Upper lobe of left lung (tissue), 6 donors: ENCODE data around the gene CNOT11. TPM values are rescaled to one million over a fixed set of nuclear protein-coding genes. Genes with fewer than 3 reads are reported as not detected.

ENCODE experiments used
- ATAC-seq, 2 donors: fragments of 200-7000 bp; cut with Tn5 transposase; one replicate each; pipeline ENCODE4 v1.9.1; 2022; ENCODE audit warnings: mild to moderate bottlenecking in 2 of 2, moderate library complexity in 2 of 2; ENCODE audit not compliant: low FRiP score in 2 of 2
- DNase-seq, 2 donors: peaks; one replicate each; pipeline ENCODE4 v3.0.0-alpha.2; 2019 to 2020
- H3K27ac ChIP-seq, 4 donors: fragments of 200-600 bp; sonication (generic); one replicate each; pipeline ENCODE4 v1.5.1; 2016 to 2019
- H3K27me3 ChIP-seq, 4 donors: fragments of 200-600 bp; sonication (generic); one replicate each; pipeline ENCODE4 v1.5.1; 2017 to 2019
- H3K36me3 ChIP-seq, 4 donors: fragments of 200-600 bp; sonication (generic); one replicate each; pipeline ENCODE4 v1.5.1; 2016 to 2019
- H3K4me1 ChIP-seq, 4 donors: fragments of 200-600 bp; sonication (generic); one replicate each; pipeline ENCODE4 v1.5.1; 2018 to 2019
- H3K4me3 ChIP-seq, 4 donors: fragments of 200-600 bp; sonication (generic); one replicate each; pipeline ENCODE4 v1.5.1; 2017 to 2019; ENCODE audit warnings: mild to moderate bottlenecking in 2 of 4, moderate library complexity in 1 of 4
- H3K9me3 ChIP-seq, 4 donors: fragments of 200-600 bp; sonication (generic); one replicate each; pipeline ENCODE4 v1.5.1; 2018 to 2019
- EP300 ChIP-seq, 4 donors: sonication (generic); formaldehyde crosslinking; IDR thresholded peaks; one replicate each; pipeline ENCODE4 v1.5.1; 2017; ENCODE audit warnings: antibody characterized with exemption in 4 of 4, control low read depth in 2 of 4
- POLR2A ChIP-seq, 4 donors: fragments of 450-650 bp; IDR thresholded peaks; one replicate each; pipeline ENCODE4 v1.5.1; 2016 to 2017; ENCODE audit warnings: antibody characterized with exemption in 4 of 4, mild to moderate bottlenecking in 2 of 4
- POLR2AphosphoS5 ChIP-seq, 2 donors: sonication (generic); formaldehyde crosslinking; IDR thresholded peaks; one replicate each; pipeline ENCODE4 v1.5.1; 2017; ENCODE audit warnings: antibody characterized with exemption in 2 of 2
- WGBS, 2 donors: methylation state at CpG; one replicate each; pipeline ENCODE4 v1.1.5; 2017 to 2018; 5-methylcytosine and 5-hydroxymethylcytosine counted together
- total RNA-seq, 6 donors: library from RNA; depleted of rRNA in 4 of 6; stranded (reverse); fragments of >200 nt in 4 of 6; gene quantifications; one replicate each; pipeline versions ENCODE4 v1.1.0 to v1.2.1, GENCODE V29; 2016 to 2021
- TF ChIP-seq, protein P1 (sequence below), 6 experiments: fragments of 450-650 bp in 4 of 6; fragments of 200-600 bp in 2 of 6; sonication (generic) in 2 of 6; IDR thresholded peaks; one replicate each; pipeline ENCODE4 v1.5.1; 2016 to 2019; ENCODE audit warnings: antibody characterized with exemption in 6 of 6
- donor health status: DM: no; HTN: no; CAD: no; lungs with moderate emphysema.
- donor health status: DM: no; HTN: yes; CAD: no; lungs with severe emphysema.

CNOT11 gene
- total RNA-seq, 6 donors from 2014 or later = 15.9 to 49.1 (median 30.4) TPM

DNA sequence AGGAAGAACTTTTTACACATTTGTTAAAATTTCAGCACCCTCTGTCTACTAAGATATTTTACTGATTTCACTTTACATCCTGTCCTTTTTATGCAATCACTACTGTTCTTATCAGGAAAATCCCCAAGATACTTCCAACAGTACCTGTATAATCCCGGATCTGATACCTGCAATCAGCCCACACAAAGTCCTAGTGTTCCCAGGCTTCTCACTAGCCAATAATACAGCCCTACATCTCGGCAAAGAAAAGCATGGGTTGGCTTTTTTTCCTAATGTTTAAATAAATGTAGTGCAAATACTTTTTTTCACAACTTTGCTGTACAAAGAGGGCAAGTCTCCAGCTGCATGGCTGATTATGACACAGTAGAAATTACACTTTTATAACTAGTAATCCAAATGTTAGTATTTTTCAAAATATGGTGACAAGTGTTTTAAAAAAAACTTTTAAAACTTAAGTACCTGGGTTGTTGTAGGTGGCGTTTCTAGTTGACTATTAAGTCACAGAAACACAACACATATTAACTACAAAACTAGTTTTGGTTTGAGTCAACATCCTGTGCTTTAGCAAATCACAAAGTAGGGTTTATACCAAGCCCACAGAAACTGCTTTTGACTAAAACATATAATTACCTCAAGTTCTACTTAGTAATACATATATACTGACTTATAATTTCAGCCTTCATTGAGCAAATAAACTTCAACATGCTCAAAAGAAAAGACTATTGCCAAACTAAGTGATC is 19.5 kb downstream of the CNOT11 start:
- Histone ChIP-seq H3K27me3 (no peaks in the 10 kb centered on the region), H3K4me1 (peaks cover 0 to 9% (median under 1%) of the 10 kb centered on the region in 4 donors), H3K9me3 (no peaks in the 10 kb centered on the region), H3K36me3 (peaks cover 20 to 84% (median 44%) of the 10 kb centered on the region in 4 donors), H3K4me3 (no peak overlapping the region), H3K27ac (no peak overlapping the region)
- no peak for DNase-seq
- TF ChIP-seq EP300 (IDR thresholded peaks at IDR 0.05) (no peak), POLR2AphosphoS5 (IDR thresholded peaks at IDR 0.05) (no peak), POLR2A (IDR thresholded peaks at IDR 0.05) (no peak)
- TF ChIP-seq, protein P1, sequence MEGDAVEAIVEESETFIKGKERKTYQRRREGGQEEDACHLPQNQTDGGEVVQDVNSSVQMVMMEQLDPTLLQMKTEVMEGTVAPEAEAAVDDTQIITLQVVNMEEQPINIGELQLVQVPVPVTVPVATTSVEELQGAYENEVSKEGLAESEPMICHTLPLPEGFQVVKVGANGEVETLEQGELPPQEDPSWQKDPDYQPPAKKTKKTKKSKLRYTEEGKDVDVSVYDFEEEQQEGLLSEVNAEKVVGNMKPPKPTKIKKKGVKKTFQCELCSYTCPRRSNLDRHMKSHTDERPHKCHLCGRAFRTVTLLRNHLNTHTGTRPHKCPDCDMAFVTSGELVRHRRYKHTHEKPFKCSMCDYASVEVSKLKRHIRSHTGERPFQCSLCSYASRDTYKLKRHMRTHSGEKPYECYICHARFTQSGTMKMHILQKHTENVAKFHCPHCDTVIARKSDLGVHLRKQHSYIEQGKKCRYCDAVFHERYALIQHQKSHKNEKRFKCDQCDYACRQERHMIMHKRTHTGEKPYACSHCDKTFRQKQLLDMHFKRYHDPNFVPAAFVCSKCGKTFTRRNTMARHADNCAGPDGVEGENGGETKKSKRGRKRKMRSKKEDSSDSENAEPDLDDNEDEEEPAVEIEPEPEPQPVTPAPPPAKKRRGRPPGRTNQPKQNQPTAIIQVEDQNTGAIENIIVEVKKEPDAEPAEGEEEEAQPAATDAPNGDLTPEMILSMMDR (IDR thresholded peaks at IDR 0.05) = no peak
- WGBS, 2 donors = 50 to 72% methylated on average over 3 of the region's 3 CpGs
- ATAC-seq = no peak

DNA sequence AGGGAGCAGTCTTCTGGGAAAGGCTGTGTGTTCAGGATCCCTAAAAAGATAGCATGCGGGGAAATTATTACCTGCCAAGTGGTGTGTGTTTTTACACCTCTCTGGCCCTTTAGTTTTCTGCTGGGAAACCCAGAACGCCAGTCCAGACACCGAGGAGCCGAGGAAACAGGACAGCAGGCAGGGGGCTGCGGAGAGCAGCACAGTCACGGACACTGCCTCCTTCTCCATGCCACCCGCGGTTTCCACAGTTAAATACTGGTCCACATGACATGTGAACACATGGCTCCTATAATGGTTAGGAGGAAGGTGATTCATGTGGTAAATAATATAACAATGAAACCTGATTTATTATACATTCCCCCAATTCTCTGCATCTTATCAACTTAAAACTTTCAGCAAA is 20.4 kb downstream of the CNOT11 start:
- Histone ChIP-seq H3K9me3 (no peaks in the 10 kb centered on the region), H3K4me1 (peaks cover 0 to 13% (median 2%) of the 10 kb centered on the region in 4 donors), H3K4me3 (no peak overlapping the region), H3K36me3 (peaks cover 24 to 77% (median 40%) of the 10 kb centered on the region in 4 donors), H3K27me3 (no peaks in the 10 kb centered on the region), H3K27ac (no peak overlapping the region)
- WGBS, 2 donors = 73 to 90% methylated on average over 8 of the region's 8 CpGs
- DNase-seq = no peak
- TF ChIP-seq POLR2A (IDR thresholded peaks at IDR 0.05) (no peak), POLR2AphosphoS5 (IDR thresholded peaks at IDR 0.05) (no peak), EP300 (IDR thresholded peaks at IDR 0.05) (no peak)
- TF ChIP-seq, protein P1 (IDR thresholded peaks at IDR 0.05) = no peak
- ATAC-seq = no peak

DNA sequence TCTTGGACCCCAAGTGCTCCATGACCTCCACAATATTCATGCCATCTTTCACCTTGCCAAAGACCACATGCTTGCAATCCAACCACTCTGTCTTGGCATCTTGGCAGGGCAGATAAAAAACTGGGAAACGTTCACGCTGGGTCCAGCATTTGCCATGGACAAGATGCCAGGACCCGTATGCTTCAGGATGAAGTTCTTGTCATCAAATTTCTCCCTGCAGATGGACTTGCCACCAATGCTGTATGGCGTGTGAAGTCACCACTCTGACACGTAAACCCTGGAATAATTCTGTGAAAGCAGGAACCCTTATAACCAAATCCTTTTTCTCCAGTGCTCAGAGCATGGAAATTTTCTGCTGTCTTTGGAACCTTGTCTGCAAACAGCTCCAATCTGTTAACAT is 21.5 kb downstream of the CNOT11 start:
- WGBS, 2 donors = 91 to 96% methylated on average over 5 of the region's 5 CpGs
- Histone ChIP-seq H3K27ac (no peak overlapping the region), H3K36me3 (peaks cover 16 to 75% (median 41%) of the 10 kb centered on the region in 4 donors), H3K4me1 (peaks cover 0 to 13% (median 5%) of the 10 kb centered on the region in 4 donors), H3K9me3 (no peaks in the 10 kb centered on the region), H3K27me3 (no peaks in the 10 kb centered on the region), H3K4me3 (no peak overlapping the region)
- no peak for ATAC-seq
- DNase-seq = no peak
- TF ChIP-seq POLR2A (IDR thresholded peaks at IDR 0.05) (no peak), POLR2AphosphoS5 (IDR thresholded peaks at IDR 0.05) (peak in 1 of 2 donors; percentile 10)

DNA sequence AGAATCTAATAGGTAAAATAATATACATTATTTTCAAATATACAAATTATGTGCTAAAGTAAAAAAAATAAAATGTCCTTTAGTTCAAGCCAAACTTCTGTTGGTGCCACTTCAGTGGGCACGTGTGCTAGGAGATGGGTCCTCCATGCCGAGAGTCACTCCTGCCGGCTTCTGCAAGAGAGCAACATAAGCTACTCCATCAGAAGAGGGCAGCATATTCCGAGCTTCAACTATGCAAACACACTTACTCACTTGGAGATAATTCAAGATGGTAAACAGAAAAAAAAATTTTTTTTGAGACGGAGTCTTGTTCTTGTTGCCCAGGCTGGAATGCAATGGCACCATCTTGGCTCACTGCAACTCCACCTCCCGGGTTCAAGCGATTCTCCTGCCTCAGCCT is 24.4 kb downstream of the CNOT11 start:
- peaks cover 0 to 13% (median 5%) of the 10 kb centered on the region in 4 donors for H3K4me1 ChIP-seq
- DNase-seq (peak in 1 of 2 donors; percentile 77), ATAC-seq (peak; percentile 46 to 80)
- TF ChIP-seq, protein P1 (IDR thresholded peaks at IDR 0.05) = peak in 2 of 6 experiments; percentile 22 to 30
- TF ChIP-seq POLR2AphosphoS5 (IDR thresholded peaks at IDR 0.05) = no peak
- no peak for TF ChIP-seq EP300 (IDR thresholded peaks at IDR 0.05)
- TF ChIP-seq POLR2A (IDR thresholded peaks at IDR 0.05) = no peak
- H3K36me3 ChIP-seq = peaks cover 13 to 73% (median 40%) of the 10 kb centered on the region in 4 donors
- WGBS, 2 donors = 66 to 73% methylated on average over 7 of the region's 7 CpGs
- no peak overlapping the region for H3K4me3 ChIP-seq
- no peaks in the 10 kb centered on the region for H3K27me3 ChIP-seq
- no peak overlapping the region for H3K27ac ChIP-seq
- H3K9me3 ChIP-seq = no peaks in the 10 kb centered on the region

DNA sequence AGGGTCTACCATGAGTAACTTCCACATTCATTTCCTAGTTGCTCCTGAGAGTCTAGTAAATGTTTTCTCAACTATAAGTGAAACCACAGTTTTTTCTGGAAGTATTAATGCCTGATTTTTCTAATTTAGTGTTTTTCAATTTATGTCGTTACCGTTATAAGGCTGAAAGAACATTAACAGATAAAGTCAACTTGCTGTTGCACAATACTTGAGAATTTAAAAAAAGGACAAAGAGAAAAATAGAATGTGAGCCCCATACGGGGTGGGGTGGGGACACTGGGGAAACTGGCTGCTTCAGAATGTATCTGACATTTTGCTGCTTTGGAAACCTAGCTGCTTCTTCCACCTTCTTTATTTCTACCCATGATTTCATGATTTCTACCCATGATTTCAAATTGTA is 26.2 kb downstream of the CNOT11 start:
- Histone ChIP-seq H3K27me3 (no peaks in the 10 kb centered on the region), H3K4me3 (no peak overlapping the region), H3K4me1 (peaks cover 0 to 13% (median 5%) of the 10 kb centered on the region in 4 donors), H3K27ac (no peak overlapping the region), H3K9me3 (no peaks in the 10 kb centered on the region), H3K36me3 (peaks cover 15 to 74% (median 40%) of the 10 kb centered on the region in 4 donors)
- no peak for ATAC-seq
- DNase-seq = no peak
- WGBS, 2 donors = 63 to 69% methylated on average over 3 of the region's 3 CpGs
- TF ChIP-seq EP300 (IDR thresholded peaks at IDR 0.05) = no peak
- TF ChIP-seq, protein P1 (IDR thresholded peaks at IDR 0.05) = no peak
- TF ChIP-seq POLR2A (IDR thresholded peaks at IDR 0.05) = no peak
